H1 (cell line): ENCODE data around the gene GSPT1. TPM values are rescaled to one million over a fixed set of nuclear protein-coding genes. Genes with fewer than 3 reads are reported as not detected.

Source experiments
- CHD1 ChIP-seq: IDR thresholded peaks from 2 replicates; pipeline ENCODE4 v1.6.1; 2012; ENCODE audit warnings: low read depth, low read length, improper control_type of control experiment
- HDAC2 ChIP-seq, 2 experiments: fragments of 300-600 bp in 1 of 2; sonication (generic) in 1 of 2; IDR thresholded peaks; 2 replicates each; pipeline ENCODE4 v1.6.1; 2011 to 2012; ENCODE audit warnings: low read depth in 2 of 2, low read length in 2 of 2, mild to moderate bottlenecking in 2 of 2, moderate library complexity in 2 of 2, borderline replicate concordance in 1 of 2, inconsistent platforms in 1 of 2
- JUND ChIP-seq: IDR thresholded peaks from 2 replicates; pipeline ENCODE4 v1.6.1; 2011; ENCODE audit warnings: mild to moderate bottlenecking, improper control_type of control experiment, low read length
- NRF1 ChIP-seq: IDR thresholded peaks from 2 replicates; pipeline ENCODE4 v1.6.1; 2011; ENCODE audit warnings: mild to moderate bottlenecking, low read depth, low read length, improper control_type of control experiment
- SIRT6 ChIP-seq: IDR thresholded peaks from one replicate; pipeline ENCODE4 v1.7.1; 2012; ENCODE audit warnings: low read length, inconsistent platforms
- polyA plus RNA-seq, 7 experiments: library from polyadenylated mRNA; depleted of rRNA in 3 of 7; stranded (reverse) in 5 of 7; unstranded in 2 of 7; fragments of >200 nt in 5 of 7; fragments of 200-250 nt in 2 of 7; gene quantifications; 1 replicate in 5 of 7; 2 replicates in 1 of 7; 4 replicates in 1 of 7; pipeline versions ENCODE4 v1.2.1 to v1.2.3, GENCODE V29; 2011 to 2013; ENCODE audit warnings: missing spikeins in 2 of 7, mixed read lengths in 2 of 7
- total RNA-seq: library from RNA; stranded (reverse); fragmentation: NEBNext Ultra II Directional; extraction: Animal tissue kit (Norgen Biotek cat#: 25700); gene quantifications from 2 replicates; pipeline ENCODE4 v1.2.1, GENCODE V29; 2021

GSPT1 gene
- total and polyA plus RNA-seq, 2 of the 8 experiments (the other 6 are each of a cell fraction or from before 2014, with no cell fraction given): 51.0 to 204 TPM

DNA sequence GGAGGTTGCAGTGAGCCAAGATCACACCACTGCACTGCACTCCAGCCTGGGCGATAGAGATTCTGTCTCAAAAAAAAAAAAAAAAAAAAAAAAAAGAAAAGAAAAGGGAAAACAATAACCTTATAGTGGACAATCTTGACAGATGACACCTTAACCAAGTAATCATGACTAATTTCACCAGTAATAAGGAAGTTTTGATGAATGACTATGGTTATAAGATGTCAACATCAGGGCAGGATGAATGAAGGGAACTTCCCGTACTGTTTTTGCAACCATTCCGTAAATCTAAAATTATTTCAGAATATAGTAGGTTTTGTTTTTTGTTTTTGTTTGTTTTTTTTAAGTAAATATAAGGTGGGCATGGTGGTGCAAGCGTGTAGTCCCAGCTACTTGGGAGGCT, 23.0 kb downstream of the GSPT1 start (continued):
- no peak for TF ChIP-seq JUND
- TF ChIP-seq NRF1: no peak
- no peak for TF ChIP-seq CHD1
- no peak for TF ChIP-seq HDAC2 (IDR thresholded peaks at IDR 0.05; ENCODE audit: borderline replicate concordance in 1 of 2, low read depth in 2 of 2, low read length in 2 of 2)
- no peak for TF ChIP-seq SIRT6
- TF ChIP-seq, all 59 proteins: peak for 0
